AG08396 (cell line): Measurements from ENCODE around the gene HOXA9.
A peak's percentile ranks its signal among the peaks of the same experiment; 100 is the strongest.

Experiments used
- DNase-seq: peaks from one replicate; pipeline ENCODE4 v3.0.0; 2012; ENCODE audit warnings: low spot score, mixed read lengths

The HOXA9 gene

DNA sequence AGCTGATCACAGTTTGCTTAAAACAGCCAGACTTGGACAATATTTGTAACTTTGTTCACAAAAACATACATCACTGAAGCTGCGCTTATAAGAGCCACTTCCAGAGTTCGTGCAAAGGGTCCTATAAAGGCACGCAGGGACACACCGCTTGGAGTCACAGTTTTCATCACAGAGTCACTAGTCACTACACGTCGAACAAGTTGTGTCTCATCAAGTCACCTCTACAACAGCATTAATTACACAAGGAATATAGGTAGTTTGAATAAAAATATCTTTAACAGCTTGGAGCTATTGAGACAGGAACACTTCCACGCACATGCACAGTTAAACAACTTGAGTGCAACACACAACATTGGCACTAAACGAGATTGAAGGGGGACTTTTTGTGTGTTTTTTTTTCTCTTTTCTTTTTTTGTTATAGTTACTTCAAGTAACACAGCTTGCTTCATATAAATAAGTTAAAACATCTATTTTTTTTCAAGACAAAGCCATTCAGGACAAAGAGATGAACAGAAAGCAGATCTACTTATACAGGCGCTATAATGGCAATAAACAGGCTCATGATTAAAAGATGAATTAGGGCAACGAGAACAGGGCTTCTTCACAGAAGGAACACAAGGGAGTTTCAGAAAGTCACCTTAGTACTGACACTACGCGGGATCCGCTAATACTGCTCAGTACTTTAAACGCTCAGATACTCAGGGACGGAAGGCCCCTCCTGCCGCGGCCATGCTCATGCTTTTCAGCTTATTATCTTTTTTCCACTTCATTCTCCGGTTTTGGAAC, 24.0 kb downstream of the HOXA9 start:
- no peak for DNase-seq

DNA sequence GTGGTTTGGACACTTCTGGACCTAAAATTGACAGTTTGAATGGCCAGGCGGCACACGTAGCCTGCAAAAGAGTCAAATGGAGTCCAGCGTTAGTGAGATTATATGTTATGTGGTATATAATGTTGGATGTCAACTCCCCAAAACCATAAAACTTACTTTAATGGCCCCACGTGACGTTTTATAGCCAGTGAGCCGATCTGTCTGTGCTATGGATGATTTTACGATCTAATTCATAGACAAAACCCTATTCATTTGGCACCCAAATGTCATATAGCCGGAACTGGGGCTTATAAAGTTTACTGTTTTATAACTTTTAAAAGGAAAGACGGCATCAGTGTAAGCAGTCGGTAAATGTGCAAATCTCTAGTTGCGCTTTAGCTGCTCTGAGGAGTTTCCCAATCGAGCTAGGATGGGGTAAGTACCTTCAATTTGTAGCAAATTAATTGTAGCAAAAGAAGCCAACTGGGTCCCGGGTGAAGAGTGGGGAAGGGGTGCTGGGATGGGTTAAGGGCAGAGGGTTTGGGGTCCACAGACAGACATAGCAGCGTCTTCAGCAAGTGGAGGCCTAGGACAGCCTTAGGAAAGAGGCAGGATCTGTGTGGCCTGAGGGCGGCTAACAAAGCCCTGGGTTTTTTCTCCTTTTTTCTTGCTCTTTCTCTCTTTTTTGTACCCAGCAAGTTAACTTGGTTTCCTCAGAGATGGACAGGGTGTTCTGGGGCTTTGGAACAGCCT, 25.0 kb downstream of the HOXA9 start:
- no peak for DNase-seq

DNA sequence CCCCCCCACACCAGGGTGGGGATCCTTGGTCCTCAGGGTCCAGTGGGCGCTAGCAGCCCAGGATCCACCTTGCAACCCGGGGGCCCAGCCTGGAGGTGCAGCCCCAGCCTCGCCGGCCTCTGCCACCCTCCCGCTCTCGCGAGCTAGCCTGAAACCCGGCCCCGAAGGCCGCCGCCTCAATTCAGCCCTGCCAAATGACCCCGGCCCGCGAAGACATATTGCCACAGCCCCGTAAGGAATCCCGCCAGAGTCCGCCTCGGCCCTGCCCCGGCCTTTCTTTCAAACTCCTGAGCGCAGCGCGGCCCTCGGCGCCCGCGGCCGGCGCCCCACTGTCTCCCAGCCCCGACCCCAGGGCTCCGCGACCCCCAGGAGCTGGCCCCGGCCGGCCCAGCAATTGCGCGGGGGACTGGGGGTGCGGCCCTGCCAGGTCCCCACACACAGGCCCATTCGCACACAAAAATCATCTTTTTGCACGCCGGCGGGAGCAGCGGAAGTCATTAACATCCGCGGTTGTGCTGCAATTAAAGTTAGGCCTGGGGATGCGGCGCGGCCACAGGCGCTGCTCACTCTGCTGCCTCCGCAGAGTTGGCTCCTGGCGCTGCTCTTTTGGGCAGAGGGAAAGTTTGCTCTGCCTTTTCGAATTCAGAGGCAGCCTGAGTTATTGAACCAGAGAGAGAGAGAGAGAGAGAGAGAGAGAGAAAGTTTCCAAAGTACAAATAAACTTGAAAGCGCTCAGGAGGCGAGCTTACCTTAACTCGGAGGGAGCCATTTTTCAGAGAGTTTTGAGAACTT, 25.8 kb downstream of the HOXA9 start:
- DNase-seq, result no peak

DNA sequence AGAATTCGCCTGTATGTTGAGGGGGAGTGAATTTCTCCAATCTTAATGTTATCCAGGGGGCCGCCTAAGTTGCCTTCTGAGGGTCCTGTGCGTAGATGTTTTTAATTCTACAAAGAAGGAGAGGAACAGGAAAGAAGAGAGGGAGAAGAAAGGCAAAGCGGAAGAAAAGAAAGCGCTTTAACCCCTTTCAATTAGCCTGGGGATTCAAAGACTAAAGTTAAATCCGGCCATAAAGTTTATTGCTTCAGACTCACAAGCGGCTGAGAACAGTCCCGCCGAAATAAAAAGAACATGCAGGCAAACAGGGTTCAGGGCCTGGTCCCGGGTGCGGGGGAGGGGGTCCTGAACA, 26.4 kb downstream of the HOXA9 start:
- DNase-seq, result no peak

DNA sequence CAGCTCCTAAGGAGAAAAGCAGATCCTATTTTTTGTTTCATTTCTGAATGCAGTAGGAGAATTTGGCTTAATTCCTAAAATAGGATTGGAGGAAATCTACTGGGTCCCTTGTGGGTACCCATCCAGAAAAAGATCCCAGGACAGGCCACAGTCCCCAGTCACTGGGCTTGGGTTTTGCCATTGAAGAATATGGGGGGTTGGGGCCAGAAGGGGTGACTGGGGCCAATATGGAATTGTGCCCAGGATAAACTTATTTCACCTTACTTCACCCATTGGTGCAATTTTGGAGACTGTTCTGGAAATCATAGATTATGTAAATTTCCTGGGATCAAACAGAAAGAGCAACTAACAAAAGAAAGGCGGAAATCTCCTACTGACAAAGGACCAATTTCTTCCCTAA, 26.9 kb downstream of the HOXA9 start:
- no peak for DNase-seq

DNA sequence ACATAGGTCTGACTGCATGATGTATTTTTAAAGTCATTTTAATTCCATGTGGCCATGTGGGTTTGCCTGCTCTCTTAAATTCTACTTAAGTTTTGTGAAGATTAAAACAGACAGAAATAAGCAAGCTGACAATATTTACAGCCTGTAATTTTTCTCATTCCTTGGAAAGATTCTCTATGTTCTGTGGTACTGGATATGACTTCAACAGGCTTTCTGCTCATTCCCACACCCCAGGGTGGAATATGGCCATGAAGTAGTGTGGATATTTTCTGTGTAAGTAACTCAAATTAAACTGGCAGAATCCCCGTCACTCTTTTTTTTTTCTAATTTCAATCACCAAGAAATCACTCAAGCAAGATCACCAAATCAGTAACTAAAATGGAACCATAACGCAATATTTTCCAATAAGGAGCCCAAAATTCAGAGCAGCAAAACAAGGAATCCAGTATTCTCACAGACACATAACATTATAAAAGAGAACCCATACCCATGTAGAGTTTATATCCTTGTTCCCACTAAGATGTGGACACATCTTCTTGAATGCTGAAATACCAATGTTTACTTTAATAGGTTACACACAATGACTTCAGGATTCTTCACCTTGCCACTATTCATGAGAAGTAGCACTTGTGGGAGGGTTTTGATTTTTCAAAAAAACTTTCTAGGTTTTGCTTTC, 27.6 kb downstream of the HOXA9 start:
- no peak for DNase-seq

DNA sequence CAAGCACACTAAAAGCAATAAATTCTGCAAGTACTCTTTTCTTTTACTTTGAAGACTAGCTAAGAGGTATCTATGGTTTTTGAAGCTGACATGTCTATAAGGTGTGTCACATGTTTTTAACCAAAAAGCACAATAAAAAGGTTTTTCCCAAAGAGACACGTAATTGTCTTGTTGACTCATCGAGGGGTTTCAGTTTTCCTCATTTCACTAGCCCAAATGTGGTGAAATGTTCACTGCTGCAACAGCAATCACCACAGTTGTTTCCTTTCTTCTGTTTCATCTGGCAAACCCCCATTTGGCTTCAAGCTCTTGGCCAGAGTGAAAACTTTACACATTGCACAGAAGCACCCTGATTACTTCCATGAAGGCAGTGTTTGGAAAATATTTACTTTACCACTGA, 30.9 kb downstream of the HOXA9 start:
- peak; percentile 62 for DNase-seq

DNA sequence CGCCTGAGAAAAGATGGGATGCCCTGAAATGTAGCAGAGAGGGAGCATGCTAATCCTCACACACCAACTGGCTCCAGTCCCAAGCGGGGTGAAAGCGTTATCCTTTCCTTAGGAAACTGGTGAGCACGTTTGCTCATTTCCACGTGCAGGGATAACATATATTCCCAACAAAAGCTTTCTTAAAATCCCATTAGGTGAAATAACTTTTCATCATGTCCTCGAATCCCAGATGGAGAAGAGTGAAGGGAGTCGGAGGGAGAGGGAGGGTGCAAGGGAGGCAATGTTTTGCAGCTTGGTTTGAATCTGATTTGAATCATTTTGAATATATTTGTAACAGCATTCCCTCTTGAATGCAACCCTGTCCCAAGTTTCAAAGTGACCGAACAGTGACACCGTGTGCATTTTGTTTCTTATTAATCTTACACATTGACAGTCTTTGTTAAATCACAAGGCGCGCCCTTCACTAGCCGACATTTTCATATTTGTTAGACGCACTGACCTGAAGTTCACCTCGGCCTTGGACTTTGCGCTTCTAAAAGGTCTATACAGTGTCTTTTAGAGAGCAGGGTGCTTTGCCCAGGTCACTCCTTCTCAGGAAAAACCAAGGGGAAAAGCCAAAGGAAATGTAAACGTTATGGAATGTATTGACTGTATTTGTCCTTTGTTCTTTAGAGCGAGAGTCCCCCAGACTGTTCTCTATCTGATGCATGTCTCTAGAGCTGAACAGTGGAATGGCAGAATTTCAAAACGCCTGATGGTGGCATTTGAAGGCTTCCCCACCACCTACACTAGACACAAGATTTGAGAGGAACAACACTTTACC, 31.7 kb downstream of the HOXA9 start:
- DNase-seq, result no peak

DNA sequence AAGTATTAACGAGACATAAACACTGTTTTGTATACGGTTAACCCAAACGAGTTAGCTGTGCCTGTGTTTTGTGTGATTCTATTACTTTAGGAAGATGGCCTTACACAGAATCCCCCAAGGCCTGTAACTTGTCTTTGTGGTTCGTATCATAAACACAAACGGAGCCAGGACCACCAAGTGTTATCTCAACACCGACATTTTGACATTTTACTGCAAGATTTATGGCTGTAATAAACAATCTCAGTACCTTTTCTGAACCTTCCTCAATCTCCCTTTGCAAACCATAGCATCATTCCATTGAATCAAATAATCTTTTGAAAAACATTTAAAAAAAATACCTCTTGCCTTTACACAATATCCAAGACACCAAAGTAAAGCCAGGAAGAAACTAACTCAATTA, 32.4 kb downstream of the HOXA9 start:
- DNase-seq, result no peak

DNA sequence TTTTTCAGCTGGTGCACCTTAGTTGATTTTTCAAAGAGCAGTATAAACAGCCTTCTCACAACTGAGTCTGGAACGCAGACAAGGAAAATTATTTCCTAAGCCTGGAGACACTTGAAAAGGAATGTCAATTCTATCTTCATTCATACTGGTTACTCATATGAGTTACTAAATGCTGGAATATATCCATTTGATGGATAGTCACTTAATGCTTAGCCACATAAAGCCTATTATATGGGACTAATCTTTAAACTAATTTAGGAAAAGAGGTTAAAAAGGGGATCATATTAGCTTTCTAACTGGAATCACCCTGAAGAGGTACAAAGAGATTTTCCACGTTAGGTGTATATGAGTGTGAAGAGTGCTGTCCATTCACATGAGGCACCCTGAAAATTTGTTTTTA, 33.1 kb downstream of the HOXA9 start:
- DNase-seq, result no peak

DNA sequence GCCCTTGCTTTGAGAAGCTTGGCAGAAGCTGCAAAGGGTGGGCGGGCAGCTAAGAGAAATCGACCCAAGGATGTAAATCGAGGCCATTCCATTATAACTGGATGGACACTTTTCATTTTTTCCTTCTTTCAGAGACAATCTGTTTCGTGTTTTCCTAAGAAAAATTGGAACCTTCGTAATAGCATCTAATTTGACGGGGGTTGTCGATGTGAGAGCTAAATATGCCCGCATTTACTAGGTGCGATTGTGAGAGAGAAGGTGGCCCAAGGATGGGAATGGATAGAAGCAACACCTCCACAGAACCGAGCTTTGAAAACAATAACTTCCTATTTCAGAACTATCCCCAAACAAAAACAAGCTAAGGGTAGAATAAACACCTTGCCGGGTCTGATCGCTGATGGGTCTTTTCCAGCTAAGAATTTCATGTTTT, 33.9 kb downstream of the HOXA9 start:
- DNase-seq, result no peak

DNA sequence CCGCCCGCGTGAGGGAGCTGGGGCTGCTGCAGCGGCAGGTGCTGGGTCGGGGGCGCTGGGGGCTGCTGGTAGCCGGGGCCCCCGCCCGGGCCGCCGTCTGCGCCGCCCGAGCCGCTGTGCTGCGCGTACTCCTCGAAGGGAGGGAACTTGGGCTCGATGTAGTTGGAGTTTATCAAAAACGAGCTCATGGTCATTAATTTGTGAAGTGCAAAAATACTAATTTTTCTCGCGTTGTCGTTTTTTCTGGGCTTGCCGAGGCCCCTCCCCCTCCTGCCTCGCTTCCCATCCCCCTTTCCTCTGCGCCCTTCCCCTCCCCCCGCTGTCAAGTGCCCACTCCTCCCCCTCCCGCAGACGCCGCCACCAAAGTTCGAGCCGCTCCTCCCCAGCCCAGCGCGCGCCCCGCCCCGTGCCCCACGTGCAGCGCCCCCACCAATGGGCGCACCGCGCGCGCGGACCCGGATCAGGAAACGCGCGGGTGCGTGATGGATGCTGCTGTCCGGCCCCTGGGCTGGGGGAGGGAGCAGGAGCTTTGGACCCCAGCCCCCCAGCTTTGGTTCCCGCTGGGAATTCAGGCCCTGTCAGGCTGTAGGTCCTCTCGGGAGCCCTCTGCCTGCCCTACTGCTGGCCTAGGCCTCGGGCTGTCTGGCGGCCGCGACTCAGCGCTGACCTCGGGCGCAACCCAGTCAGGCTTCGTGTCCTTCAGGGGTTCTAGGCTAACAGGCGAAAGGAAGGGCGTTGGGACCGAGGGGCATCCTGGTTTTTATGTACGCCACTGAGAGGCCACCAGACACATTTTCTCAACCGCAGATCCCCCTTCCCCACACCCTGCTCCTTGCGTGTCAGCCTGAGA, 34.6 kb downstream of the HOXA9 start, which contains the start of gene HOXA4:
Gene HOXA4 (minus strand): TSS at position 218 of the 850 bp plus-strand sequence. CDS start 24 bp downstream, at position 194.
- peak; percentile 96 for DNase-seq

DNA sequence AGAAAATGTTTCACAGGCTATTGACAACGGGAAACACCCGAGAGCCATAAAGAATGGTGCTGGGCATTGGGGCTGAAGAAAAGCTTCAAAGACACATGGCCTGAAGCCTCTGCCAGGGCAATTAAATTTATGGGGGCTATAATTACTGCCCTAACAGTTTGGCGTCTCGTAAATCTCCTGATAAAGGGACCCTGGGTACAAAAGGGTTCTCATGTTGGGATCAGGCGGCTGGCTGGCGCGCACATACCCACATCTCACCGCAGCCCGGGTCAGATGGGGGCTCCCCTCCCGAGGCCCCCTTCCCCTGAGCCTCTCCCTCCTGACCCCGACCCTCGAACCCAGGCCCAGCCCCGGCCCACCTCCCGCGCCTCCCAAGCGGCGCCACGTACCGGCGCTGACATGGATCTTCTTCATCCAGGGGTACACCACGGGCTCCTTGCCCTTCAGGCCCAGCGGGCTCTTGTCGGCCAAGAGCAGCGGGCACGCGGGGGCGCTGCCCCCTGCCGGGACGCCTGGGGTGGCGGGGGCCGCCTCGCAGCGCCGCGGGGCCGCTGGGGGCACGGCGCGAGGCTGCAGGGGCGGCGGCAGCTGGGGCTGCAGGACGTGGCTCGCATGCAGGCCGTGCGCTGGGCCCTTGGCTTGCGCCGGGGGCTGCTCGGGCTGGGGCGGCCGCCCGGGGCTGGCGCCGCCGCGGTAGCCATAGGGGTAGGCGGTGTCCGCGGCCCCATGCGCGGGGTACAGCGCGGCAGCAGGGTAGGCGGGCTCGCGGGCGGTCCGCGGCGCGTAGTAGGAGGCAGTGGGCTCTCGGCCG, 35.4 kb downstream of the HOXA9 start:
- peak; percentile 48 for DNase-seq

DNA sequence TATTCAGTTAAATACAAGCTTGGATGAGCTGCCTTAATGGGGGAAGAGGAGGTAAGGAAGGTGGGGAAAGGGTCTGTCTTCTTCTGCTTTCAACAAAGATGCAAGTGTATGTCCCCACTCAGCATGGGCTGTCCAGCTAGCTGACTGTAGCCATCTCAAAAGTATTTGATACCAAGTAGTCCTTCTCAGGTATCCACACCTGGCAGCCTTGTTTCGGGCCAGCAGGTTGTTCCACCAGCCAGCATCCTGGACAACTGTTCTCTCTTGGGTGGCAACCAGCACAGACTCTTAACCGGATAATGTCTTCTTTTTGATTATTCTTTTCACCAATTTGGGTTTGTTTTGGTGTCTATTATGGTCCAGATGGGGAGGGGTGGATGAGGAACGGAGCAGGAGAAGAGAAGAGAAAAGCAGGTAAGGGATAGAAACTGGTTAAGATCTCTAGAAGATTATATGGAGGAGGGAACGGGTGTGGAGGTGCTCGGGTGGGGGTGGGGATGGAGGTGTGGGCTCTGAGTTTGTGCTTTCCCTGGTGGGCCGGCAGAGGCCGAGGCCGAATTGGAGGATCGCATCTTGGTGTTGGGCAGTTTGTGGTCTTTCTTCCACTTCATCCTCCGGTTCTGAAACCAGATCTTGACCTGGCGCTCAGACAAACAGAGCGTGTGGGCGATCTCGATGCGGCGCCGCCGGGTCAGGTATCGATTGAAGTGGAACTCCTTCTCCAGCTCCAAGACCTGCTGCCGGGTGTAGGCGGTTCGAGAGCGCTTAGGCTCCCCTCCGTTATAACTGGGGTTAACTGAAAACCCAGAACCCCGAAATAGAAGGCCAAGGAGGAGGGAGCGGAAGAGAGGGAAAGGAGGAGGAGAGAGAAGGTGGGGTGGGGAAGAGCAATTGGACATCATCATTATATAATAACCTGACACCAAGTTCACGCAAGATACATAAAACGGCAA, 36.3 kb downstream of the HOXA9 start:
- no peak for DNase-seq

DNA sequence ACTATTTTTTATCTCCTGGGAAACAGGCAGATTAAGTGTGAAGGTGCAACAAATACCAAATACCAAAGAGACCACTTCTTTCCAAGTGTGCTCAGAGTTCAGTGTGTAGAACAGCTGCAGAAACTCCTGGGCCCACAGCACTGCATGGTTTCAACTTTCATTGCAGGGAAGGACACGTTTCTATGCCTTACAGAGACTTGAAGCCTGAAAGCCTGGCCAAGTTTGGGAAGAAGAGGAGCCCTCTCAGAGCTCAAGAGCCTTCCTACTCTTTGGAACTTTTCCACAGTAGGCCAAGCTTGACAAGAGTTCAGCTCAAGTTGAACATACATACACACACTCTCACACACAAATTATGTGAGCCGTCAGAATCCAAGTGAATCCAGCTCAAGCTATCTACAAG, 37.3 kb downstream of the HOXA9 start:
- no peak for DNase-seq

DNA sequence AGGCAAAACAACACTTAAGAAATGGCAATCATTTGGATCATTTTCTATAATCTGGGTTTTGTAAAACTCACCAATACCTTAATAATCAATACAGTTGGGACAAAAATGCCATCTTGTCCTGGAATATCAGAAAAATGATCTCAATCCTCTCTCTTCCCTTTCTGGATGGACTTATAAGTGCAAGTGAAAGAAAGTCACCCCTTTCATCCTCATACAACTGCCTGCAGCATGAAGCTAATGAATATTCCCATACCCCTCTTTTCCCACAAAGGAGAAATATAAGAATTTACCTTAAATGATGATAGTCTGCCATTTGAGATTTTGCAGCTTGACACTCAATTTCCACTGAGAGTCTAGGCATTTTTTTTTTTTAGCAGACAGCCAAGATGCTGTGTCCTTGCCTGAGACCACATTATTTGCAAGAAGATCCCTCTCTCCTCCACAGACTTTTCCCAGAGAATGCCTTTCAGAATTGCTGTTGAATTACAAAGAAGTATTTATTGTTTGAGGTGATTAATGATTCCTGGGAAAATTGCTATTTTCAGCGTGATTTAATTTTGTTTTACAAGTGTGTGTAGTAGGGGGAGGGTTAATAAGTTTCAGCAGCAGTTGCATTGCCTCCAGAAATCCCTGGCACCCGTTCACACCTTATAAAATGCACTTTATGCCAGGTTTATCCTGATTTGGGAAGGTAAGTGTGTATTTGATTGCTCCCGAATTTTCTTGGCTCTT, 38.6 kb downstream of the HOXA9 start:
- DNase-seq, result no peak

DNA sequence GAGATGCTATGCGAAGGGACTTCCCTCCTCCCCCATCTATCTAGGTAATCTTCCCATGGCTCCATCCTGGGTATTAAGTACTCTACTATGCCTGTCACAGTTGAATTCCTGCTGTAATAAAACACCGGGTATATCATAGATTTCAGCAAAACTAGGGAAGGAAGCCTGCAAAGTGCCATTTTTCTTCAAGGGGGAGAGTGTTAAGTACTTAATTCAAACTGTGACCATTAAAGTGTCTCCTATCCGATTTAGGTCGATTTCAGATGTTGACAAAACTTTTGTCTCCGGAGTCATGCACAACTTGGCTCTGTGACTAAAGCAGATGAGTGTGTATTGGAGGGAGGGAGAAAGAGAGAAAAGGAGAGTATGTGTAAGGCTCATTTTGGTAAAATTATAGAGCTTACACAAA, 39.3 kb downstream of the HOXA9 start:
- DNase-seq, result no peak
